GM12865 (cell line): ENCODE data around the gene UROD.
"Not testable (repeated sequence)": the region's sequence is repeated elsewhere in the genome, so short reads cannot be mapped to it uniquely, and the experiment has no call there.

Source experiments
- DNase-seq: peaks from one replicate; pipeline ENCODE4 v3.0.0; 2010; ENCODE audit warnings: low read depth
- H3K4me3 ChIP-seq: 2 replicates; pipeline ENCODE4 v1.5.1; 2011; ENCODE audit warnings: mild to moderate bottlenecking, low read depth, low read length, control low read depth
- CTCF ChIP-seq: IDR thresholded peaks from 2 replicates; pipeline ENCODE4 v1.5.1; 2011; ENCODE audit warnings: low read length, control low read depth, low read depth, inconsistent platforms; ENCODE audit not compliant: insufficient read depth; ENCODE audit errors: missing control alignments

The UROD gene

GRCh38 chr1:45011837-45012638 is at the start of gene UROD:
UROD (plus strand) TSS chr1:45012254; CDS start chr1:45012266, 12 bp downstream.
- peak; percentile 97 for DNase-seq
- peak within 1 kb of the TSS; percentile 71 for H3K4me3 ChIP-seq
- no peak for TF ChIP-seq CTCF

DNA sequence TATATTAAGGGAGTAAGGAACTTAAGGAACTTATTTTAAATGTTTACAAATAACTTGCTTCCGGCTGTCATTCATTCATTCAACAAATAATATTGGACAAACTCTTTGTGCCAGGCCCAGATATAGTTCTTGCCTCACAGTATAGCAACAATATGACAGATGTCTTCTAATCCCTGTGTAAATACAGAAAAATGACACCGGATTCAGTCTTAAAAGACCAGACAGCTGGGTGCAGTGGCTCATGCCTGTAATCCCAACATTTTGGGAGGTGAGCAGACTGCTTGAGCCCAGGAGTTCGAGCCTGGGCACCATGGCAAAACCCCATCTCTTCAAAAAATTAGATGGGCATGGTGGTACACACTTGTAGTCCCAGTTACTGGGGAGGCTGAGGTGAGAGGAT is 49.3 kb upstream of the UROD start:
- H3K4me3 ChIP-seq = no peak overlapping the region
- no peak for DNase-seq
- no peak for TF ChIP-seq CTCF

GRCh38 chr1:44964396-44964795 is 47.7 kb upstream of the UROD start:
- no peak overlapping the region for H3K4me3 ChIP-seq
- no peak for DNase-seq
- TF ChIP-seq CTCF = no peak

- DNase-seq = no peak
- TF ChIP-seq CTCF = no peak
- no peak overlapping the region for H3K4me3 ChIP-seq
Observed at GRCh38 chr1:44970317-44970716, 41.7 kb upstream of the UROD start.

DNA sequence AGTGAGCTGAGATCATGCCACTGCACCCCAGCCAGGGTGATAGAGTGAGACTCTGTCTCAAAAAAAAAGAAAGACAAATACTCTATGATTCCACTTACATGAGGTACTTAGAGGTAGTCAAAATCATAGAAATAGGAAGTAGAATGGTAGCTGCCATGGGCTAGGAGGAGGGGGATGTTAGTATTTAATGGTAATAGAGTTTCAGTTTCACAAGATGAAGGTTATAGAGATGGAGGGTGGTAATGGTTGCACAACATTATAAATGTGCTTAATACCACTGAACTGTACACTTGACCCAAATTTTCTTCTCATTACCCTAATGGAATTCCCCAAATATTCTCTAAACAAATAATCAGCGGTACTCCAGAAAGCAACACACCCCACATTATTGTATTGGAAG is 38.4 kb upstream of the UROD start:
- no peak for DNase-seq
- no peak for TF ChIP-seq CTCF
- H3K4me3 ChIP-seq = no peak overlapping the region

DNA sequence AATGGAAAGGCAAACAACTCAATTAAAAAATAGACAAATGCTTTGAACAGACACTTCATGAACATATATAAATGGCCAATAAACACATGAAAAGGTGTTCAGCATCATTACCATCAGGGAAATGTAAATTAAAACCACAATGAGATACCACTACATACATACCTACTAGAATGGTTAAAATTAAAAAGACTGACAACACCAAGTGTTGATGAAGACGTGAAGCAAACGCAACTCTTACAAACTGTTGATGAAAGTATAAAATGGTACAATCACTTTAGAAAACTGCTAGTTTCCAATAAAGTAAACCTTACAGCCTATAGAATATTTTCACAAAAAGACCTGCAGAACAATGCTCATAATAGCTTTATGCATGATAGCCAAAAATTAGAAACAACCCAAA is 35.8 kb upstream of the UROD start:
- DNase-seq = no peak
- TF ChIP-seq CTCF = no peak
- no peak overlapping the region for H3K4me3 ChIP-seq

DNA sequence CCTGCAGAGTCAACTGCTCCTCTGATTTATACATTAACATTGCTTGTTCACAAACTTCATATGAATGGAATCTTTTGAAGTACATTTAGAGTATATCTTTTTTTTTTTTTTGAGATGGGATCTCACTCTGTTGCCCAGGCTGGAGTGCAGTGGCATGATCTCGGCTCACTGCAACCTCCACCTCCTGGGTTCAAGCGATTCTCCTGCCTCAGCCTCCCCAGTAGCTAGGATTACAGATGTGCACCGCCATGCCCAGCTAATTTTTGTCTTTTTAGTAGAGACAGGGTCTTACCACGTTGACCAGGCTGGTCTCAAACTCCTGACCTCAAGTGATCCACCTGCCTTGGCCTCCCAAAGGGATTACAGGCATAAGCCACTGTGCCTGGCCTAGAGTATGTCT is 34.7 kb upstream of the UROD start:
- not testable (repeated sequence) for DNase-seq, H3K4me3 ChIP-seq
